Endothelial cell (in vitro differentiated cells): ENCODE results near the gene IRF9. TPM values are rescaled to one million over a fixed set of nuclear protein-coding genes. Genes with fewer than 3 reads are reported as not detected.

Experiments
- DNase-seq: peaks from one replicate; pipeline ENCODE4 v3.0.0; 2021; ENCODE audit warnings: low spot score
- H3K27ac Mint-ChIP-seq: one replicate; pipeline ENCODE4 v1.8.0; 2021; ENCODE audit warnings: mixed read lengths, inconsistent platforms; ENCODE audit not compliant: unreplicated experiment
- H3K27me3 Mint-ChIP-seq: one replicate; pipeline ENCODE4 v1.8.0; 2021; ENCODE audit warnings: mild to moderate bottlenecking, moderate library complexity, mixed read lengths, inconsistent platforms; ENCODE audit not compliant: unreplicated experiment
- H3K36me3 Mint-ChIP-seq: one replicate; pipeline ENCODE4 v1.8.0; 2021; ENCODE audit warnings: mild to moderate bottlenecking, low read depth, mixed read lengths, inconsistent platforms; ENCODE audit not compliant: unreplicated experiment
- H3K4me1 Mint-ChIP-seq: one replicate; pipeline ENCODE4 v1.8.0; 2021; ENCODE audit warnings: mild to moderate bottlenecking, mixed read lengths, inconsistent platforms; ENCODE audit not compliant: unreplicated experiment
- H3K4me3 Mint-ChIP-seq: one replicate; pipeline ENCODE4 v1.8.0; 2021; ENCODE audit warnings: mild to moderate bottlenecking, mixed read lengths, inconsistent platforms; ENCODE audit not compliant: unreplicated experiment
- H3K9me3 Mint-ChIP-seq: one replicate; pipeline ENCODE4 v1.8.0; 2021; ENCODE audit warnings: mixed read lengths, inconsistent platforms; ENCODE audit not compliant: unreplicated experiment
- CTCF ChIP-seq: fragments of 200-600 bp; sonication (generic); IDR thresholded peaks from one replicate; pipeline ENCODE4 v1.5.0; 2021; ENCODE audit warnings: antibody characterized with exemption; ENCODE audit not compliant: unreplicated experiment
- total RNA-seq: library from RNA; stranded (reverse); fragmentation: NEBNext Ultra II Directional; extraction: Animal tissue kit (Norgen Biotek cat#: 25700); gene quantifications from one replicate; pipeline ENCODE4 v1.2.1, GENCODE V29; 2021; ENCODE audit not compliant: unreplicated experiment

IRF9 gene
- total RNA-seq, 1 donor from 2014 or later = 25.7 TPM

GRCh38 chr14:24129410-24129998 lies 31.6 kb upstream of the IRF9 start:
- DNase-seq = no peak
- TF ChIP-seq CTCF = no peak
- Mint-ChIP-seq H3K27me3 (peaks cover 5% of the 10 kb centered on the region), H3K9me3 (no peaks in the 10 kb centered on the region), H3K4me1 (peaks cover 19% of the 10 kb centered on the region), H3K36me3 (no peaks in the 10 kb centered on the region), H3K27ac (no peak overlapping the region), H3K4me3 (no peak overlapping the region)

- Mint-ChIP-seq H3K27me3 (peaks cover 9% of the 10 kb centered on the region), H3K27ac (no peak within 1 kb of the TSS), H3K9me3 (no peaks in the 10 kb centered on the region), H3K4me3 (no peak within 1 kb of the TSS), H3K36me3 (peaks cover 4% of the 10 kb centered on the region), H3K4me1 (peaks cover 23% of the 10 kb centered on the region)
- TF ChIP-seq CTCF = no peak
- DNase-seq = no peak
Measured at GRCh38 chr14:24130380-24130716, 30.7 kb upstream of the IRF9 start, which contains the start of gene FITM1. TSS of gene FITM1 (plus strand) at chr14:24130659. CDS start at chr14:24131564, 905 bp downstream.

GRCh38 chr14:24130717-24131548 lies 30.1 kb upstream of the IRF9 start:
- DNase-seq = no peak
- Mint-ChIP-seq H3K27me3 (peaks cover 11% of the 10 kb centered on the region), H3K27ac (no peak overlapping the region), H3K4me1 (peaks cover 26% of the 10 kb centered on the region), H3K36me3 (peaks cover 6% of the 10 kb centered on the region), H3K4me3 (no peak overlapping the region), H3K9me3 (no peaks in the 10 kb centered on the region)
- TF ChIP-seq CTCF = no peak

GRCh38 chr14:24131549-24131966 lies 29.5 kb upstream of the IRF9 start:
- Mint-ChIP-seq H3K27ac (no peak overlapping the region), H3K9me3 (no peaks in the 10 kb centered on the region), H3K36me3 (peaks cover 6% of the 10 kb centered on the region), H3K4me1 (peaks cover 26% of the 10 kb centered on the region), H3K27me3 (peaks cover 11% of the 10 kb centered on the region), H3K4me3 (no peak overlapping the region)
- TF ChIP-seq CTCF = no peak
- DNase-seq = no peak

- Mint-ChIP-seq H3K27me3 (peaks cover 11% of the 10 kb centered on the region), H3K27ac (no peak overlapping the region), H3K4me1 (peaks cover 26% of the 10 kb centered on the region), H3K4me3 (no peak overlapping the region), H3K9me3 (no peaks in the 10 kb centered on the region), H3K36me3 (peaks cover 6% of the 10 kb centered on the region)
- DNase-seq = no peak
- TF ChIP-seq CTCF = no peak
Measured at GRCh38 chr14:24132061-24132685, 28.9 kb upstream of the IRF9 start.
